ENCODE data around the gene RANBP10. TPM values are rescaled to one million over a fixed set of nuclear protein-coding genes. Genes with fewer than 3 reads are reported as not detected.

The RANBP10 gene
- total and polyA plus RNA-seq, 2 of the 13 experiments (the other 11 are each of a cell fraction or from before 2014, with no cell fraction given), result 9.2 to 22.7 TPM

DNA sequence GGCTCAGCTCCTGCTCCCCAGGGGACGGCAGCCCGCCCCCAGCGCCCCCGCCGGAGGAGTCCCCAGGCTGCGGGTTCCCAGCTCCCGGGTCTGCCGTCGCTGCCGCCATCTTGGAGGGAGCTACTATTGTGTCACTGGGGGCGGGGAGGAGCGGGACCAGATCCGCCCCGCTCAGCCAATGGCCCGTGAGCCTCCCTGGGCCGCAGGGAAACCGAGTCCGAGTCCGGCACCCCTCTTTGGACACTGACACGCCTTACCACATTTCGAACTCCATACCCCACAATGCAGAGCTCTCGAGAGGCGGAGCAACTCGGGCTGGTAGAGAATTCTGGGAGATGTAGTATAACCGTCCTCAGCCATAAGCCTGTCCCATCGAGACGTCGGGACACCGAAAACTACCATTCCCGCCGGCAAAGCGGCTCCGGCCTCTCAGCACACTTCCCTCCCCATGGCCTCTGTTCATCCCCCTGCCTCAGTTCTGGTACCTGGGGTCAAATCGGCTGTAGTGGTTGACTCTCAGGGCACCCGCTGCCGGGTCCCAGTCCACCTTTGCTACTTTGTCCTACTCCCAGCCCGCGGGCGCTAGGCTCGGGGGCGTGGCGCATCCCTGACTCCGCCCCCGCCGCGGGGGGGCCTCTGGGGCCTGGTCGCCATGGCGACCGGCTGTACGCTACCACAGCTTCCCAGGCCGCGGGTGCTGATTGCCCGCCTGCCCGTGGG is at the start of gene RANBP10, which contains the start of gene TSNAXIP1 (continued):
- TF ChIP-seq, protein P1, sequence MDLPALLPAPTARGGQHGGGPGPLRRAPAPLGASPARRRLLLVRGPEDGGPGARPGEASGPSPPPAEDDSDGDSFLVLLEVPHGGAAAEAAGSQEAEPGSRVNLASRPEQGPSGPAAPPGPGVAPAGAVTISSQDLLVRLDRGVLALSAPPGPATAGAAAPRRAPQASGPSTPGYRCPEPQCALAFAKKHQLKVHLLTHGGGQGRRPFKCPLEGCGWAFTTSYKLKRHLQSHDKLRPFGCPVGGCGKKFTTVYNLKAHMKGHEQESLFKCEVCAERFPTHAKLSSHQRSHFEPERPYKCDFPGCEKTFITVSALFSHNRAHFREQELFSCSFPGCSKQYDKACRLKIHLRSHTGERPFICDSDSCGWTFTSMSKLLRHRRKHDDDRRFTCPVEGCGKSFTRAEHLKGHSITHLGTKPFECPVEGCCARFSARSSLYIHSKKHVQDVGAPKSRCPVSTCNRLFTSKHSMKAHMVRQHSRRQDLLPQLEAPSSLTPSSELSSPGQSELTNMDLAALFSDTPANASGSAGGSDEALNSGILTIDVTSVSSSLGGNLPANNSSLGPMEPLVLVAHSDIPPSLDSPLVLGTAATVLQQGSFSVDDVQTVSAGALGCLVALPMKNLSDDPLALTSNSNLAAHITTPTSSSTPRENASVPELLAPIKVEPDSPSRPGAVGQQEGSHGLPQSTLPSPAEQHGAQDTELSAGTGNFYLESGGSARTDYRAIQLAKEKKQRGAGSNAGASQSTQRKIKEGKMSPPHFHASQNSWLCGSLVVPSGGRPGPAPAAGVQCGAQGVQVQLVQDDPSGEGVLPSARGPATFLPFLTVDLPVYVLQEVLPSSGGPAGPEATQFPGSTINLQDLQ (CRISPR knock-in tag; IDR thresholded peaks at IDR 0.05), result no peak
- TF ChIP-seq ZNF556 (CRISPR knock-in tag; IDR thresholded peaks at IDR 0.05; ENCODE audit: borderline replicate concordance), result peak; percentile 26; the same call in 1 of the 2 replicates
- peak; percentile 99 for TF ChIP-seq ZFP62 (CRISPR knock-in tag; IDR thresholded peaks at IDR 0.05)
- TF ChIP-seq FOXA3 (CRISPR knock-in tag; IDR thresholded peaks at IDR 0.05), result peak; percentile 18; the same call in 1 of the 2 replicates
- TF ChIP-seq, protein P2, sequence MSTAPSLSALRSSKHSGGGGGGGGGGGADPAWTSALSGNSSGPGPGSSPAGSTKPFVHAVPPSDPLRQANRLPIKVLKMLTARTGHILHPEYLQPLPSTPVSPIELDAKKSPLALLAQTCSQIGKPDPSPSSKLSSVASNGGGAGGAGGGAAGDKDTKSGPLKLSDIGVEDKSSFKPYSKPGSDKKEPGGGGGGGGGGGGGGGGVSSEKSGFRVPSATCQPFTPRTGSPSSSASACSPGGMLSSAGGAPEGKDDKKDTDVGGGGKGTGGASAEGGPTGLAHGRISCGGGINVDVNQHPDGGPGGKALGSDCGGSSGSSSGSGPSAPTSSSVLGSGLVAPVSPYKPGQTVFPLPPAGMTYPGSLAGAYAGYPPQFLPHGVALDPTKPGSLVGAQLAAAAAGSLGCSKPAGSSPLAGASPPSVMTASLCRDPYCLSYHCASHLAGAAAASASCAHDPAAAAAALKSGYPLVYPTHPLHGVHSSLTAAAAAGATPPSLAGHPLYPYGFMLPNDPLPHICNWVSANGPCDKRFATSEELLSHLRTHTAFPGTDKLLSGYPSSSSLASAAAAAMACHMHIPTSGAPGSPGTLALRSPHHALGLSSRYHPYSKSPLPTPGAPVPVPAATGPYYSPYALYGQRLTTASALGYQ (CRISPR knock-in tag; IDR thresholded peaks at IDR 0.05), result no peak
- no peak for TF ChIP-seq CC2D1A (CRISPR knock-in tag; IDR thresholded peaks at IDR 0.05)
- no peak for TF ChIP-seq TCF7L2 (IDR thresholded peaks at IDR 0.05; ENCODE audit: low read depth, low read length)
- TF ChIP-seq NR2F1 (CRISPR knock-in tag; IDR thresholded peaks at IDR 0.05), result peak in 1 of 2 experiments; percentile 1; a peak in 1 of 4 replicates
- TF ChIP-seq, protein P3, sequence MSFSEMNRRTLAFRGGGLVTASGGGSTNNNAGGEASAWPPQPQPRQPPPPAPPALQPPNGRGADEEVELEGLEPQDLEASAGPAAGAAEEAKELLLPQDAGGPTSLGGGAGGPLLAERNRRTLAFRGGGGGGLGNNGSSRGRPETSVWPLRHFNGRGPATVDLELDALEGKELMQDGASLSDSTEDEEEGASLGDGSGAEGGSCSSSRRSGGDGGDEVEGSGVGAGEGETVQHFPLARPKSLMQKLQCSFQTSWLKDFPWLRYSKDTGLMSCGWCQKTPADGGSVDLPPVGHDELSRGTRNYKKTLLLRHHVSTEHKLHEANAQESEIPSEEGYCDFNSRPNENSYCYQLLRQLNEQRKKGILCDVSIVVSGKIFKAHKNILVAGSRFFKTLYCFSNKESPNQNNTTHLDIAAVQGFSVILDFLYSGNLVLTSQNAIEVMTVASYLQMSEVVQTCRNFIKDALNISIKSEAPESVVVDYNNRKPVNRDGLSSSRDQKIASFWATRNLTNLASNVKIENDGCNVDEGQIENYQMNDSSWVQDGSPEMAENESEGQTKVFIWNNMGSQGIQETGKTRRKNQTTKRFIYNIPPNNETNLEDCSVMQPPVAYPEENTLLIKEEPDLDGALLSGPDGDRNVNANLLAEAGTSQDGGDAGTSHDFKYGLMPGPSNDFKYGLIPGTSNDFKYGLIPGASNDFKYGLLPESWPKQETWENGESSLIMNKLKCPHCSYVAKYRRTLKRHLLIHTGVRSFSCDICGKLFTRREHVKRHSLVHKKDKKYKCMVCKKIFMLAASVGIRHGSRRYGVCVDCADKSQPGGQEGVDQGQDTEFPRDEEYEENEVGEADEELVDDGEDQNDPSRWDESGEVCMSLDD (CRISPR knock-in tag; IDR thresholded peaks at IDR 0.05; ENCODE audit: borderline replicate concordance), result peak; percentile 42; the same call in 1 of the 2 replicates
- TF ChIP-seq, protein P4, sequence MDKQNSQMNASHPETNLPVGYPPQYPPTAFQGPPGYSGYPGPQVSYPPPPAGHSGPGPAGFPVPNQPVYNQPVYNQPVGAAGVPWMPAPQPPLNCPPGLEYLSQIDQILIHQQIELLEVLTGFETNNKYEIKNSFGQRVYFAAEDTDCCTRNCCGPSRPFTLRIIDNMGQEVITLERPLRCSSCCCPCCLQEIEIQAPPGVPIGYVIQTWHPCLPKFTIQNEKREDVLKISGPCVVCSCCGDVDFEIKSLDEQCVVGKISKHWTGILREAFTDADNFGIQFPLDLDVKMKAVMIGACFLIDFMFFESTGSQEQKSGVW (CRISPR knock-in tag; IDR thresholded peaks at IDR 0.05; ENCODE audit: borderline replicate concordance), result no peak
- no peak for TF ChIP-seq ZNF484 (CRISPR knock-in tag; IDR thresholded peaks at IDR 0.05; ENCODE audit: borderline replicate concordance, low read depth)
- TF ChIP-seq, protein P5, sequence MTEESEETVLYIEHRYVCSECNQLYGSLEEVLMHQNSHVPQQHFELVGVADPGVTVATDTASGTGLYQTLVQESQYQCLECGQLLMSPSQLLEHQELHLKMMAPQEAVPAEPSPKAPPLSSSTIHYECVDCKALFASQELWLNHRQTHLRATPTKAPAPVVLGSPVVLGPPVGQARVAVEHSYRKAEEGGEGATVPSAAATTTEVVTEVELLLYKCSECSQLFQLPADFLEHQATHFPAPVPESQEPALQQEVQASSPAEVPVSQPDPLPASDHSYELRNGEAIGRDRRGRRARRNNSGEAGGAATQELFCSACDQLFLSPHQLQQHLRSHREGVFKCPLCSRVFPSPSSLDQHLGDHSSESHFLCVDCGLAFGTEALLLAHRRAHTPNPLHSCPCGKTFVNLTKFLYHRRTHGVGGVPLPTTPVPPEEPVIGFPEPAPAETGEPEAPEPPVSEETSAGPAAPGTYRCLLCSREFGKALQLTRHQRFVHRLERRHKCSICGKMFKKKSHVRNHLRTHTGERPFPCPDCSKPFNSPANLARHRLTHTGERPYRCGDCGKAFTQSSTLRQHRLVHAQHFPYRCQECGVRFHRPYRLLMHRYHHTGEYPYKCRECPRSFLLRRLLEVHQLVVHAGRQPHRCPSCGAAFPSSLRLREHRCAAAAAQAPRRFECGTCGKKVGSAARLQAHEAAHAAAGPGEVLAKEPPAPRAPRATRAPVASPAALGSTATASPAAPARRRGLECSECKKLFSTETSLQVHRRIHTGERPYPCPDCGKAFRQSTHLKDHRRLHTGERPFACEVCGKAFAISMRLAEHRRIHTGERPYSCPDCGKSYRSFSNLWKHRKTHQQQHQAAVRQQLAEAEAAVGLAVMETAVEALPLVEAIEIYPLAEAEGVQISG (CRISPR knock-in tag; IDR thresholded peaks at IDR 0.05), result peak; percentile 82

Data from HepG2 (cell line).